T47D (cell line): Measurements from ENCODE around the gene C11orf42.
A peak's percentile ranks its signal among the peaks of the same experiment; 100 is the strongest.
"Not testable (repeated sequence)": the region's sequence is repeated elsewhere in the genome, so short reads cannot be mapped to it uniquely, and the experiment has no call there.

Source experiments
- DNase-seq, 2 experiments: peaks; one replicate each; pipeline versions ENCODE4 v3.0.0 to v3.0.0-alpha.2; 2011 to 2012; ENCODE audit warnings: low read depth in 1 of 2, low spot score in 1 of 2
- JUND ChIP-seq: IDR thresholded peaks from 2 replicates; pipeline ENCODE4 v1.6.1; 2012; ENCODE audit warnings: low read depth
- in situ Hi-C: cut with HindIII; loops from 2 replicates; pipeline ENCODE4 v1.10.0; 2016; ENCODE audit warnings: low sequenced_read_pairs, low pct_unique_long_range_greater_than_20kb

Gene C11orf42

GRCh38 chr11:6229911-6230310 is 24.6 kb downstream of the C11orf42 start:
- in situ Hi-C loops: no loop called here
- DNase-seq: no peak
- TF ChIP-seq JUND: no peak

GRCh38 chr11:6232899-6233298 is 27.5 kb downstream of the C11orf42 start:
- in situ Hi-C loops: no loop called here
- no peak for TF ChIP-seq JUND
- DNase-seq: no peak

GRCh38 chr11:6233984-6234386 is 28.6 kb downstream of the C11orf42 start:
- no peak for TF ChIP-seq JUND
- DNase-seq: no peak
- in situ Hi-C loops: no loop called here

GRCh38 chr11:6234387-6235107 is 29.2 kb downstream of the C11orf42 start, which contains the start of gene FHIP1B:
Gene FHIP1B (minus strand): TSS chr11:6234636. CDS start chr11:6224516, 10,120 bp downstream.
- DNase-seq: peak; percentile 81 to 99
- no peak for TF ChIP-seq JUND
- in situ Hi-C loops: no loop called here

DNA sequence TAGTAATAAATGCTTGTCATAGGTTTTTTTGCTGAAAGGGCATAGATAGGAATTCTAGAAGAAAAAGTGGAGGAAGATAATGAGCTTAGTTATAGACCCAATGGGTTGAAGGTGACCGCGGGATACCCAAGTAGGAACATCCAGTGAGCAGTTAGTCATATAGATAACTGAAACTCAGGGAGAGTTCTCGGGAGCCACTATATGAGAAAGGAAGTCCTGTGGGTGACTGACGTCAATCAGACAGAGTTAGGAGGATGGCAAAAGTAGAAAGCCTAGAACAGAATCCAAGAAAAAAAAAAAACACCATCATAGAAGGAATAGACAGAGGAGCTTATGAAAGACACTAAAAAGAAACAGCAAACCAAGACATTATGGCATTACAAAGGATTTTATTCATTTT is 31.9 kb downstream of the C11orf42 start:
- TF ChIP-seq JUND: no peak
- no peak for DNase-seq
- in situ Hi-C loops: no loop called here

DNA sequence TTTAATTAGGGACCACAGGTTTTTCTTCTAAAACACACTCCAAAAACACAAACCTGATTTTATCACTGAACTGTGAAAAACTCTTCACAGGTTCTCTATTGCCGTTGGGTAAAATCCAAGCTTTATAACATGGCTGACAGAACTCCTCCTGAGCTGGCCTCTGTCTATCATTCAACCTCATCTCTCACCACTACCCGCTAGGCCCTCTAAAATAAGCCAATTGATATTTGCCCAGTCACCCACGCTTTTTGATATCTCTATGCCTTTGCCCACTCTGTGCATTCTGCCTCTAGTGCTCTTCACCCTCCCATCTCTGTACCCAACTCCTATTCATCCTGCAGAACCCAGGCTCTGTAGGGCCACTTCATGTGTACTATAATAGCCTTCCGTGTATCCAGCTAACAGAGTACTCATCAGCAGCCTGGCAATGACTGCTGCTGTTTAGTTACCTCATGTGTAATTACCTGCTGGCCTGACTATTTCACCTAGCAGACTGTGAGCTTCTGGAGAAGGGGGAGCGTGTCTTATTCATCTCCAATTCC is 32.5 kb downstream of the C11orf42 start:
- no peak for DNase-seq
- TF ChIP-seq JUND: no peak
- in situ Hi-C loops: no loop called here

- in situ Hi-C loops: no loop called here
- no peak for TF ChIP-seq JUND
- DNase-seq: no peak
These were observed 33.5 kb downstream of the C11orf42 start, which contains the start of gene CNGA4 for GRCh38 chr11:6238902-6239301. Gene CNGA4 (plus strand): TSS chr11:6239089. CDS start chr11:6239207, 118 bp downstream.

DNA sequence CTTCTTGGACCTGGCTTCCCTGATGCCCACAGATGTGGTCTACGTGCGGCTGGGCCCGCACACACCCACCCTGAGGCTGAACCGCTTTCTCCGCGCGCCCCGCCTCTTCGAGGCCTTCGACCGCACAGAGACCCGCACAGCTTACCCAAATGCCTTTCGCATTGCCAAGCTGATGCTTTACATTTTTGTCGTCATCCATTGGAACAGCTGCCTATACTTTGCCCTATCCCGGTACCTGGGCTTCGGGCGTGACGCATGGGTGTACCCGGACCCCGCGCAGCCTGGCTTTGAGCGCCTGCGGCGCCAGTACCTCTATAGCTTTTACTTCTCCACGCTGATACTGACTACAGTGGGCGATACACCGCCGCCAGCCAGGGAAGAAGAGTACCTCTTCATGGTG is 34.8 kb downstream of the C11orf42 start:
- no peak for DNase-seq
- no peak for TF ChIP-seq JUND
- in situ Hi-C loops: no loop called here

DNA sequence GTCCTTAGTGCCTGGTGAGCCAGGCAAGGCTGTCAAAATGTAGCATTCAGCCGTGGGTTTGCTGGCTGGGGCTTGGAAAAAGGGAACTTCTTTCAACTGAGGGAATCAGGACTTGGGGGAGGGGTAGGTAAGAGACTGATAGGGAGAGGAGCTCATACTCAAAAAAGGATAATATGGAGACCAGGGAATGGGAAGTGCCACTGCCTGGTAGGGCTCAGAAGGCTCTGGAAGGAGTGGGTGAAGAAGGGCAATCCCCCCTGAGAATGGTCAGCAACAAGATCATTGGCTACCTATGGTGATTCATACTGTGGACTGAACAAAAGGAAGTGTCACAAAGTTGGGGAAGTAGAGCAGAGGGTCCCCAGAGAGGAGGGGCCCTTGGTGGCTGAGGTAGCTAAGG is 35.4 kb downstream of the C11orf42 start:
- no peak for TF ChIP-seq JUND
- in situ Hi-C loops: no loop called here

DNA sequence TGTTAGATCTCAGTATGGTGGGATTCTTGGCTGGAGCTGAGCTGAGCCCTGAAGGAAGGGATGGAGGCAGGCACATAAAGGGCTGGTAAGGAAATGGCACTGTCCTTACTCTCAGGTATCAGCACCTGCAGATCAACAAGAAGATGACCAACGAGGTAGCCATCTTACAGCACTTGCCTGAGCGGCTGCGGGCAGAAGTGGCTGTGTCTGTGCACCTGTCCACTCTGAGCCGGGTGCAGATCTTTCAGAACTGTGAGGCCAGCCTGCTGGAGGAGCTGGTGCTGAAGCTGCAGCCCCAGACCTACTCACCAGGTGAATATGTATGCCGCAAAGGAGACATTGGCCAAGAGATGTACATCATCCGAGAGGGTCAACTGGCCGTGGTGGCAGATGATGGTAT is 36.0 kb downstream of the C11orf42 start:
- TF ChIP-seq JUND: no peak
- no peak for DNase-seq
- in situ Hi-C loops: no loop called here

More for the DNA sequence above, 35.4 kb downstream of the C11orf42 start:
- no peak for DNase-seq

- TF ChIP-seq JUND: no peak
- DNase-seq: no peak
- in situ Hi-C loops: no loop called here
These were observed 40.2 kb downstream of the C11orf42 start for GRCh38 chr11:6245536-6245935.

DNA sequence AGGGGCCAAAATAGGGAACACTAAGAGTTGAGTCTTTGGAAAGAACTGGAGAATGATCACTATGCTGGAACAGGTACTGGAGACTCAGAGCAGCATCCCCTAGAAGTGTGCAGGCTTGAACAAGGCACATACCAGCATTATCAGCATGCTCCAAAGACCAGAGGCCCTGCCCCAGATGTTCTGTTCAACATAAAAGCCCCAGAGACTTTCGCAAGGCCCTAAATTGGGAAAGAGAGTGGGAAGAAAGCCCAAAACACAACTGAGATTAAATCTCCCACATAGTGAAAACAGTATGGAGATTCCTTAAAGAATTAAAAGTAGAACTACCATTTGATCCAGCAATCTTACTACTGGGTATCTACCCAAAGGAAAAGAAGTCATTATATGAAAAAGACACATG is 42.9 kb downstream of the C11orf42 start:
- in situ Hi-C loops: no loop called here
- TF ChIP-seq JUND: no peak
- DNase-seq: no peak

DNA sequence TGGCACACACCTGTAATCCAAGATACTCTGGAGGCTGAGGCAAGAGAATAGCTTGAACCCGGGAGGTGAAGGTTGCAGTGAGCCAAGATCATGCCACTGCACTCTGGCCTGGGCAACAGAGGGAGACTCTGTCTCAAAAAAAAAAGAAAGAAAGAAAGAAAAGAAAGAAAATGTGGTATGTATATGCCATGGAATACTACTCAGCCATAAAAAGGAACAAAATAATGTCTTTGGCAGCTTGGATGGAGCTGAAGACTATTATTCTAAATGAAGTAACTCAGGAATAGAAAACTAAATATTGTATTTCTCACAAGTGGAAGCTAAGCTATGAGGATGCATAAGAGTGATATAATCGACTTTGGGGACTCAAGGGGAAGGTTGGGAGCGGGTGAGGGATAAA is 43.5 kb downstream of the C11orf42 start:
- DNase-seq, in situ Hi-C loops: not testable (repeated sequence)
